Cardiac fibroblast (primary cell): ENCODE data around the gene TNIK.

ENCODE experiments used
- DNase-seq, 2 donors: peaks; one replicate each; pipeline versions ENCODE4 v3.0.0 to v3.0.0-alpha.2; 2010; ENCODE audit warnings: low read depth in 2 of 2
- H3K4me3 ChIP-seq, 2 donors: replicated peaks in 1 of 2; 1 replicate in 1 of 2; 2 replicates in 1 of 2; pipeline ENCODE4 v1.5.1; 2011; ENCODE audit warnings: low read depth in 2 of 2, low read length in 2 of 2, mild to moderate bottlenecking in 2 of 2, moderate library complexity in 1 of 2
- TF ChIP-seq, protein P1 (sequence below): IDR thresholded peaks from one replicate; pipeline ENCODE4 v1.5.1; 2011; ENCODE audit warnings: low read depth, mild to moderate bottlenecking, low read length, inconsistent platforms

The TNIK gene

DNA sequence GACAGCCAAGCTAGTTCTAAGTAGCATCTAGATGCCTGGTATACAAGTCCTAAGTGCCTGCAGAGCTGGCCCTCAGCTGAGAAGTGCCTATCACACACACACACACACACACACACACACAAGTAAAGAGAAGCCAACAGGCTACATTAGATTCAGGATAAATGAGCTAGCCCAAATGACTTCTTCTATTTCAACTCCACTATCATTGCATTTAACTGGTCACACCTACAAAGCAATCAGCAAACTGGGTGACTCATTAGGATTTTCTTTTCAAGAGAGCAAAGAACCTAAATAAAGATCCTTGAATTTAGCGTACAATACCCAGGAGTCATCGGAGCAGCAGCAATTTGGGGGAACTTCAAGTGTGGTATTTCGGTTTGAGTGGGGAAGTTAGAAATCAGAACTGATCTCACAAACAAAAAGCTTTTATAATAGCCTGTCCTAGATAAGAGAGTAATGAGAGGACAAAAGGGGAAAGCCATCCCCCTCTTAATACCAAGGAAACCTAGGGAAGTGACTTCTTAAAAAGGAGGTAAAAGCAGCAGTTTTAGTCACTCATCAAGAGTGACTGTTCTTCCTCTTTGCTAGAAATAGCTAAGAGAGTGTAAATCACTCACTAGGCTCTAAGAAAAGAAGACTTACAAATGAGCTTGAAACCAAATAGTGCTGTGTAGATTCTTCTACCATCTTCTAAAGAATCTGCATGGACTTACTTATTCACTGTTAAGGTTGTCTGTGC is 112.7 kb downstream of the TNIK start:
- peak; percentile 28 to 49 for DNase-seq

DNA sequence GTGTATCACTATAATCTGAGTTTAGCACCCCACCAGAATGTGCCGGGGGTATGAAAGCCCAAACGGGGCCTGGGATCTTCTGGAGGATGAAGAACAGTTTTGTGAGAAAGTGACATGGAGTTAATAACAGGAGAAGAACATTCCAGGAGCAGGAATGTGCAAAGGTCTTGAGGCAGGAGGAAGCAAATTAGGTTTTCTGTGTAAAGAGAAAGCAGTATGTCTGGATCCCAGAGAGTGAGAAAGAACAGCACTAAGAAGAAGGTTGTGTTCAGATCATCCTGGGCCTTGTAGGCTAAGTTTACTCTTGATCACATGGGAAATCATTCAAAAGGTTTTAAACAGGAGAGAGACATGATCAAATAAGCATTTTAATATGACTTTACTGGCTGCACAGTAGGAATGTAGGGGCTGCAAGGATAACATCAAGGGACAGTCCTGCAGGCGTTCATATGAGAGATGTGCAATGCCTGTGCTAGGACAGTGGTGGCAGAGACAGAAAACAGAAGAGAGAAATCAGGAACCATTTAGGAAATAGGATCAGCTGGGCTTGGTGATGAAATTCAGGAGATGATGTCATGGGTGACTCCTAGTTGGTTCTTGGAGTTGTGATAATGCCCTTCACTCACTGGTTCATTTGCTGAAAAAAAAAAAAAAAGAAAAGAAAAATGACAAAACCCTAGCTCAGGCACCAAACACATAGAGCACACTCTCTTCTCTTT is 113.5 kb downstream of the TNIK start:
- TF ChIP-seq, protein P1, sequence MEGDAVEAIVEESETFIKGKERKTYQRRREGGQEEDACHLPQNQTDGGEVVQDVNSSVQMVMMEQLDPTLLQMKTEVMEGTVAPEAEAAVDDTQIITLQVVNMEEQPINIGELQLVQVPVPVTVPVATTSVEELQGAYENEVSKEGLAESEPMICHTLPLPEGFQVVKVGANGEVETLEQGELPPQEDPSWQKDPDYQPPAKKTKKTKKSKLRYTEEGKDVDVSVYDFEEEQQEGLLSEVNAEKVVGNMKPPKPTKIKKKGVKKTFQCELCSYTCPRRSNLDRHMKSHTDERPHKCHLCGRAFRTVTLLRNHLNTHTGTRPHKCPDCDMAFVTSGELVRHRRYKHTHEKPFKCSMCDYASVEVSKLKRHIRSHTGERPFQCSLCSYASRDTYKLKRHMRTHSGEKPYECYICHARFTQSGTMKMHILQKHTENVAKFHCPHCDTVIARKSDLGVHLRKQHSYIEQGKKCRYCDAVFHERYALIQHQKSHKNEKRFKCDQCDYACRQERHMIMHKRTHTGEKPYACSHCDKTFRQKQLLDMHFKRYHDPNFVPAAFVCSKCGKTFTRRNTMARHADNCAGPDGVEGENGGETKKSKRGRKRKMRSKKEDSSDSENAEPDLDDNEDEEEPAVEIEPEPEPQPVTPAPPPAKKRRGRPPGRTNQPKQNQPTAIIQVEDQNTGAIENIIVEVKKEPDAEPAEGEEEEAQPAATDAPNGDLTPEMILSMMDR, result no peak
- H3K4me3 ChIP-seq, result no peak overlapping the region
- peak; percentile 71 to 79 for DNase-seq

More for the DNA sequence above, 112.7 kb downstream of the TNIK start:
- TF ChIP-seq, protein P1, result no peak
- H3K4me3 ChIP-seq, result no peak overlapping the region

DNA sequence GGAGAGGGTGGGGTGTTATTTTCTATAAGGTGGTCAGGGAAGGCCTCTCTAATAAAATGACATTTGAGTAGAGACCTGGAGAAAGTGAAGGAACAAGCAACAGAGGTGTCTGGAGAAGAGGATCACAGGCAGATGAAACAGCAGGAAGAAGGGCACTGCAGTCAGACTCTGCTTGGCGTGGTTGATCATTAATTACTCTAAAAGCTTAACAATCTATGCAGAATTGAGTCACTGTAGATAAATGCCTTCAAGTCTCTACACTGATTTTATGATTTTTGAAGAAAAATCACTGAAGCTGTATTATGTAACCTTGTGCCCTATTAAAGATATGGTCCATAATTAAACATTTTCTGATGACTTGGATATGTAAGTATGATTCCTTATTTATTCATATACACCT is 114.2 kb downstream of the TNIK start:
- TF ChIP-seq, protein P1, result no peak
- DNase-seq, result no peak
- no peak overlapping the region for H3K4me3 ChIP-seq

DNA sequence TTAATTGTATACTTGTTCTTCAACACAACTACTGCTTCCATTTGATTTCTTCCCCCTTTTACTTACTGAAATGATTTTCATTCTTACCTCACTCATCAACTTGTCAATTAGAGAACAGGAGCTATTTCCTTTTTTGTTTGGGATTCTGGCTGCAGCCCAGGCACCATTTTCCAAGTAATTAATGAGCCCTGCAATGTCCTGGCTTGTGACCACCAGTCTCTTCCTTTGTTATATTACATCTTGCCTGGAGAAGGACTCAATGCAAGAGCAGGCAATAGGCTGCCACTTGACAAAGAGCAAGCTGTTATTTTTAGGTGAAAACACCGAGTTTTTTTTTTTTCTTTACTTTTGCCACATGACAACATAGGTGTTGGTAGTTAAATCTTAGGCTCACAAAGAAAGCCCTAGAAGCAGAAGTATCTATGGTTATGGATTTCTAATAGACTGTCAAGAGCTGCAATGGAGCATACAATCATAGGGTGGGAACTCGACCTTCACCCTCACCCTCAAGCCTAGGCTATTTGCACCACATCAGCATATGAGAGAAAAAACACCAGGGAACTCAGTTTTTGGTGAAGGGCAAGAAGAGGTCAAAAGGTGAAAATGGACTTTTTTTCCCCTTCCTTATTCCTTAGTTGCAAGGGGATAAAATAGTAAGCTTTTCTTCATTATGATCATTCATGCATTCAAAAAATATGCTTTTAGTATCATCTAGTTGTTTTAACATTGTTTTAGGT is 114.9 kb downstream of the TNIK start:
- H3K4me3 ChIP-seq, result no peak overlapping the region
- DNase-seq, result no peak
- TF ChIP-seq, protein P1, result no peak

DNA sequence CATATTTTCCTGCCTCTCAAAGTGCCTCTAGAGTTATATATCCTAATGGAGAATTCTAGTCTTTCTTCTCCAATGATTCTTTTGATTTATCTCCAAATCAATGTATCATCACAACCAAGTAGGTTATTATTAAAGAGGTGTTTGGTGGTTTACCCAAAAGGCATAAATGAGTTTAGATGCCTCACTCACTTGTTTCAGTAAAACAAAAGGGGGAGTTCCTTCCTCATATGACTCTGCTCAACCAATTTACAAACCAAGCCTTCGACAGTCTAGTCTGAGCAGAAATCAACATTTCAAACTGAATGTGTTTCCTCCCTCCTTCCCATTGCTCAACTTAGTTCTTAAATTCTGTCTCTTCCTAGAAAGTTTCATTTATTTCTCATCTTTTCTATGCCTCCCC is 116.5 kb downstream of the TNIK start:
- TF ChIP-seq, protein P1, result no peak
- no peak overlapping the region for H3K4me3 ChIP-seq
- DNase-seq, result no peak

DNA sequence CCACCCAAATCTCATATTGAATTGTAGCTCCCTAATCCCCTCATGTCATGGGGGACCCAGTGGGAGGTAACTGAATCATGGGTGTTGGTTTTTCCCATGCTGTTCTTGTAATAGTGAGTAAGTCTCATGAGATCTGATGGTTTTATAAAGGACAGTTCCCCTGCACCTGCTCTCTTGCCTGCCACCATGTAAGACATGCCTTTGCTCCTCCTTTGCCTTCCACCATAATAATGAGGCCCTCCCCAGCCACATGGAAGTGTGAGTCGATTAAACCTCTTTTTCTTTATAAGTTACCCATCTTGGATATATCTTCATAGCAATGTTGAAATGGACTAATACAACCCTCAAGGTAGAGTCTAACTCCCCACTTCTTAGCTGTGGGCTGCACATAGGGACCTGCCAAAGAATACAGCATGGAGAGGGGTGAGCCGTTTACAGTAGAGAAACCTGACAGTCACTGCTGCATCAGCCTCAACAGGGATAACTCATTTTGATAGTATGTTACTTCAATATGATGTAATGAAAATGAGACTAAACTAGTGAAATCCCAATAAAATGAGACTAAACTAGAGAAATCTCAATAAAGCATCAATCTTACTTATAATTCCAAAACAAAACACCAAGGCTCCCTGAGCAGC is 117.3 kb downstream of the TNIK start:
- no peak for DNase-seq
- TF ChIP-seq, protein P1, result no peak
- H3K4me3 ChIP-seq, result no peak overlapping the region
